ENCODE measurements around the gene DENND1A.

DENND1A gene

GRCh38 chr9:123511326-123512277 is 418.3 kb downstream of the DENND1A start:
- no peak for DNase-seq (ENCODE audit: low read depth in 1 of 2, low spot score in 1 of 2)

GRCh38 chr9:123509646-123510045 is 420.3 kb downstream of the DENND1A start:
- DNase-seq (ENCODE audit: low read depth in 1 of 2, low spot score in 1 of 2), result no peak

GRCh38 chr9:123508048-123508447 is 421.9 kb downstream of the DENND1A start:
- DNase-seq (ENCODE audit: low read depth in 1 of 2, low spot score in 1 of 2), result no peak

- no peak for DNase-seq (ENCODE audit: low read depth in 1 of 2, low spot score in 1 of 2)
Observed at GRCh38 chr9:123505496-123505895, 424.4 kb downstream of the DENND1A start.

- no peak for DNase-seq (ENCODE audit: low read depth in 1 of 2, low spot score in 1 of 2)
Observed at GRCh38 chr9:123500336-123500735, 429.6 kb downstream of the DENND1A start.

- no peak for DNase-seq (ENCODE audit: low read depth in 1 of 2, low spot score in 1 of 2)
Observed at GRCh38 chr9:123497830-123498229, 432.1 kb downstream of the DENND1A start.

GRCh38 chr9:123495731-123496130 is 434.2 kb downstream of the DENND1A start:
- DNase-seq (ENCODE audit: low read depth in 1 of 2, low spot score in 1 of 2), result no peak

GRCh38 chr9:123493627-123494026 is 436.3 kb downstream of the DENND1A start:
- no peak for DNase-seq (ENCODE audit: low read depth in 1 of 2, low spot score in 1 of 2)

GRCh38 chr9:123490688-123491087 is 439.2 kb downstream of the DENND1A start:
- no peak for DNase-seq (ENCODE audit: low read depth in 1 of 2, low spot score in 1 of 2)

- DNase-seq (ENCODE audit: low read depth in 1 of 2, low spot score in 1 of 2), result no peak
Observed at GRCh38 chr9:123488722-123489321, 441.1 kb downstream of the DENND1A start.

GRCh38 chr9:123487944-123488548 is 441.9 kb downstream of the DENND1A start:
- no peak for DNase-seq (ENCODE audit: low read depth in 1 of 2, low spot score in 1 of 2)

- DNase-seq (ENCODE audit: low read depth in 1 of 2, low spot score in 1 of 2), result no peak
Observed at GRCh38 chr9:123486431-123486830, 443.5 kb downstream of the DENND1A start.

GRCh38 chr9:123485216-123485615 is 444.7 kb downstream of the DENND1A start:
- DNase-seq (ENCODE audit: low read depth in 1 of 2, low spot score in 1 of 2), result no peak

GRCh38 chr9:123484130-123484529 is 445.8 kb downstream of the DENND1A start:
- no peak for DNase-seq (ENCODE audit: low read depth in 1 of 2, low spot score in 1 of 2)

GRCh38 chr9:123483191-123483803 is 446.6 kb downstream of the DENND1A start:
- DNase-seq (ENCODE audit: low read depth in 1 of 2, low spot score in 1 of 2), result no peak

GRCh38 chr9:123482295-123482968 is 447.5 kb downstream of the DENND1A start:
- no peak for DNase-seq (ENCODE audit: low read depth in 1 of 2, low spot score in 1 of 2)

GRCh38 chr9:123481209-123481865 is 448.6 kb downstream of the DENND1A start:
- no peak for DNase-seq (ENCODE audit: low read depth in 1 of 2, low spot score in 1 of 2)

- DNase-seq (ENCODE audit: low read depth in 1 of 2, low spot score in 1 of 2), result no peak
Observed at GRCh38 chr9:123480791-123481190, 449.1 kb downstream of the DENND1A start.

GRCh38 chr9:123480096-123480495 is 449.8 kb downstream of the DENND1A start:
- DNase-seq (ENCODE audit: low read depth in 1 of 2, low spot score in 1 of 2), result no peak

GRCh38 chr9:123478967-123479602 is 450.8 kb downstream of the DENND1A start:
- DNase-seq (ENCODE audit: low read depth in 1 of 2, low spot score in 1 of 2), result no peak

All from activated CD4-positive, alpha-beta T cell treated with anti-CD3 and anti-CD28 coated beads, Interleukin-2, amount 50 U/mL, for 24 hours (primary cell).